HL-60 (cell line): ENCODE data around the gene CTNNA2.

Source experiments
- DNase-seq, 2 experiments: peaks; one replicate each; pipeline ENCODE4 v3.0.0-alpha.2; 2010 to 2020; ENCODE audit warnings: low read depth in 1 of 2, low spot score in 1 of 2
- H3K27ac ChIP-seq: fragments of 250-450 bp; sonication (Bioruptor Pico); replicated peaks from 2 replicates; pipeline ENCODE4 v1.5.1; 2020; ENCODE audit warnings: mild to moderate bottlenecking, moderate library complexity
- H3K27me3 ChIP-seq: fragments of 250-450 bp; sonication (Bioruptor Pico); 2 replicates; pipeline ENCODE4 v1.5.1; 2021; ENCODE audit warnings: mild to moderate bottlenecking, moderate library complexity; ENCODE audit not compliant: insufficient read depth, poor library complexity, severe bottlenecking
- H3K4me3 ChIP-seq: replicated peaks from 2 replicates; pipeline ENCODE4 v1.5.1; 2011; ENCODE audit warnings: mild to moderate bottlenecking, control low read depth, low read length; ENCODE audit not compliant: insufficient read depth
- CTCF ChIP-seq: IDR thresholded peaks from one replicate; pipeline ENCODE4 v1.5.1; 2011; ENCODE audit warnings: low read length, control low read depth, inconsistent platforms; ENCODE audit not compliant: insufficient read depth
- GABPA ChIP-seq: IDR thresholded peaks from 2 replicates; pipeline ENCODE4 v1.6.1; 2012; ENCODE audit warnings: low read depth
- POLR2AphosphoS5 ChIP-seq: IDR thresholded peaks from 2 replicates; pipeline ENCODE4 v1.6.1; 2012; ENCODE audit warnings: low read depth
- SPI1 ChIP-seq: IDR thresholded peaks from 2 replicates; pipeline ENCODE4 v1.6.1; 2012; ENCODE audit warnings: low read depth, mild to moderate bottlenecking, borderline replicate concordance
- TF ChIP-seq, protein P1 (sequence below): IDR thresholded peaks from 2 replicates; pipeline ENCODE4 v1.6.1; 2012; ENCODE audit warnings: low read depth; ENCODE audit not compliant: insufficient replicate concordance

Gene CTNNA2

DNA sequence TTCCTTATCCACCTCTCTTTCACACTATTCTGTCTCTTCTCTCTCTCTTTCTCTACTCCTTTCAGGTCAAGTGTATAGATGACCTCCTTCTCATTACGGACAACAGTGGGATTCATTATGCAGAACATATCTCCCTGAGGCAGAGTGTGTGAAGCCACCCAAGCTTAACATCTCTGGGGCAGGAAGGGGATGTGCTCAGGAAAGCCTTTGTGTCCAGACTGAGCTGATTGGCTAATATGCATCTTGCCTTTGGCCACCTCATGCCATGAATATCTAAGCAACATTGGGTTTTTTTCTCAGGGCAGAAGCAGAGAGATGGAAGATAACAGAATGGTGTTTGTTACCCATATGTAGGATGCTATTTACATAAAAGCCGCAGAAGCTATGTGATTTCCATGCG is 1003.1 kb downstream of the CTNNA2 start:
- no peaks in the 10 kb centered on the region for H3K27me3 ChIP-seq
- TF ChIP-seq CTCF (no peak), GABPA (no peak), SPI1 (no peak), POLR2AphosphoS5 (no peak)
- TF ChIP-seq, protein P1, sequence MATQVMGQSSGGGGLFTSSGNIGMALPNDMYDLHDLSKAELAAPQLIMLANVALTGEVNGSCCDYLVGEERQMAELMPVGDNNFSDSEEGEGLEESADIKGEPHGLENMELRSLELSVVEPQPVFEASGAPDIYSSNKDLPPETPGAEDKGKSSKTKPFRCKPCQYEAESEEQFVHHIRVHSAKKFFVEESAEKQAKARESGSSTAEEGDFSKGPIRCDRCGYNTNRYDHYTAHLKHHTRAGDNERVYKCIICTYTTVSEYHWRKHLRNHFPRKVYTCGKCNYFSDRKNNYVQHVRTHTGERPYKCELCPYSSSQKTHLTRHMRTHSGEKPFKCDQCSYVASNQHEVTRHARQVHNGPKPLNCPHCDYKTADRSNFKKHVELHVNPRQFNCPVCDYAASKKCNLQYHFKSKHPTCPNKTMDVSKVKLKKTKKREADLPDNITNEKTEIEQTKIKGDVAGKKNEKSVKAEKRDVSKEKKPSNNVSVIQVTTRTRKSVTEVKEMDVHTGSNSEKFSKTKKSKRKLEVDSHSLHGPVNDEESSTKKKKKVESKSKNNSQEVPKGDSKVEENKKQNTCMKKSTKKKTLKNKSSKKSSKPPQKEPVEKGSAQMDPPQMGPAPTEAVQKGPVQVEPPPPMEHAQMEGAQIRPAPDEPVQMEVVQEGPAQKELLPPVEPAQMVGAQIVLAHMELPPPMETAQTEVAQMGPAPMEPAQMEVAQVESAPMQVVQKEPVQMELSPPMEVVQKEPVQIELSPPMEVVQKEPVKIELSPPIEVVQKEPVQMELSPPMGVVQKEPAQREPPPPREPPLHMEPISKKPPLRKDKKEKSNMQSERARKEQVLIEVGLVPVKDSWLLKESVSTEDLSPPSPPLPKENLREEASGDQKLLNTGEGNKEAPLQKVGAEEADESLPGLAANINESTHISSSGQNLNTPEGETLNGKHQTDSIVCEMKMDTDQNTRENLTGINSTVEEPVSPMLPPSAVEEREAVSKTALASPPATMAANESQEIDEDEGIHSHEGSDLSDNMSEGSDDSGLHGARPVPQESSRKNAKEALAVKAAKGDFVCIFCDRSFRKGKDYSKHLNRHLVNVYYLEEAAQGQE: no peak
- H3K27ac ChIP-seq: no peak overlapping the region
- DNase-seq: no peak
- no peak overlapping the region for H3K4me3 ChIP-seq

DNA sequence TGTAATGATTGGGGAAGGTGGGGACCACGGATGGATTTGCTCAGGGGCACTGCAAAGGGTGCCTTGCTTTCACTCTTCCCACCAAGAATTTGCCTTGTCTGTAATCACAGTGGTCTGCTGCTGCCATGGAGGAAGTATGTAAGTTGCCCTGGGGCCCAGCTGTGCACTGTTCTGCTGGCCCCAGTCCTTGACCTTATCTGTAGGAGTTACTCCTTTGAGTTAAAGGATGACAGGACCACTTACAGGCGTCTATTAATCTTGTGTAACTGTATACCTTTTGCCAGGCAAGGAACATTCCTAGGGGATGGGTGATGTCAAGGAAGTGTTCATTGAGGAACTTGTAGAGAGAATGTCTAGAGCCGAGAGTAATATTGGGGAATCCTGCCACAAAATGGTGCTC is 1004.5 kb downstream of the CTNNA2 start:
- DNase-seq: no peak
- Histone ChIP-seq H3K4me3 (no peak overlapping the region), H3K27ac (no peak overlapping the region), H3K27me3 (no peaks in the 10 kb centered on the region)
- no peak for TF ChIP-seq SPI1
- TF ChIP-seq CTCF: no peak
- no peak for TF ChIP-seq GABPA
- no peak for TF ChIP-seq POLR2AphosphoS5
- TF ChIP-seq, protein P1: no peak

GRCh38 chr2:80519121-80519643 is 1006.3 kb downstream of the CTNNA2 start:
- Histone ChIP-seq H3K4me3 (no peak overlapping the region), H3K27ac (no peak overlapping the region)
- no peak for DNase-seq

More at GRCh38 chr2:80519121-80519643, 1006.3 kb downstream of the CTNNA2 start:
- no peaks in the 10 kb centered on the region for H3K27me3 ChIP-seq
- TF ChIP-seq, protein P1: no peak
- TF ChIP-seq GABPA (no peak), POLR2AphosphoS5 (no peak), CTCF (no peak), SPI1 (no peak)
